Glutamatergic neuron (in vitro differentiated cells): ENCODE data around the gene ERVMER34-1. TPM values are rescaled to one million over a fixed set of nuclear protein-coding genes. Genes with fewer than 3 reads are reported as not detected.

Experiments
- DNase-seq: peaks from one replicate; pipeline ENCODE4 v3.0.0; 2022
- H3K27ac Mint-ChIP-seq: one replicate; pipeline ENCODE4 v1.8.0; 2020; ENCODE audit warnings: mild to moderate bottlenecking, mixed read lengths, inconsistent platforms; ENCODE audit not compliant: unreplicated experiment
- H3K27me3 Mint-ChIP-seq: one replicate; pipeline ENCODE4 v1.8.0; 2020; ENCODE audit warnings: mild to moderate bottlenecking, moderate library complexity, mixed read lengths, inconsistent platforms; ENCODE audit not compliant: unreplicated experiment
- H3K36me3 Mint-ChIP-seq: one replicate; pipeline ENCODE4 v1.8.0; 2020; ENCODE audit warnings: mild to moderate bottlenecking, mixed read lengths, inconsistent platforms; ENCODE audit not compliant: unreplicated experiment
- H3K4me1 Mint-ChIP-seq: one replicate; pipeline ENCODE4 v1.8.0; 2020; ENCODE audit warnings: mild to moderate bottlenecking, low read depth, mixed read lengths, inconsistent platforms; ENCODE audit not compliant: unreplicated experiment
- H3K4me3 Mint-ChIP-seq: one replicate; pipeline ENCODE4 v1.8.0; 2020; ENCODE audit warnings: mild to moderate bottlenecking, mixed read lengths, inconsistent platforms; ENCODE audit not compliant: unreplicated experiment
- H3K9me3 Mint-ChIP-seq: one replicate; pipeline ENCODE4 v1.8.0; 2020; ENCODE audit warnings: mild to moderate bottlenecking, moderate library complexity, mixed read lengths, inconsistent platforms; ENCODE audit not compliant: unreplicated experiment
- total RNA-seq: library from RNA; stranded (reverse); fragmentation: NEBNext Ultra II Directional; extraction: Animal tissue kit (Norgen Biotek cat#: 25700); gene quantifications from one replicate; pipeline ENCODE4 v1.2.1, GENCODE V29; 2021; ENCODE audit not compliant: unreplicated experiment
- TF ChIP-seq, protein P1 (sequence below): fragments of 200-600 bp; sonication (generic); IDR thresholded peaks from one replicate; pipeline ENCODE4 v1.5.0; 2021; ENCODE audit not compliant: partially characterized antibody, unreplicated experiment

ERVMER34-1 gene
- total RNA-seq, 1 donor from 2014 or later, result not detected

DNA sequence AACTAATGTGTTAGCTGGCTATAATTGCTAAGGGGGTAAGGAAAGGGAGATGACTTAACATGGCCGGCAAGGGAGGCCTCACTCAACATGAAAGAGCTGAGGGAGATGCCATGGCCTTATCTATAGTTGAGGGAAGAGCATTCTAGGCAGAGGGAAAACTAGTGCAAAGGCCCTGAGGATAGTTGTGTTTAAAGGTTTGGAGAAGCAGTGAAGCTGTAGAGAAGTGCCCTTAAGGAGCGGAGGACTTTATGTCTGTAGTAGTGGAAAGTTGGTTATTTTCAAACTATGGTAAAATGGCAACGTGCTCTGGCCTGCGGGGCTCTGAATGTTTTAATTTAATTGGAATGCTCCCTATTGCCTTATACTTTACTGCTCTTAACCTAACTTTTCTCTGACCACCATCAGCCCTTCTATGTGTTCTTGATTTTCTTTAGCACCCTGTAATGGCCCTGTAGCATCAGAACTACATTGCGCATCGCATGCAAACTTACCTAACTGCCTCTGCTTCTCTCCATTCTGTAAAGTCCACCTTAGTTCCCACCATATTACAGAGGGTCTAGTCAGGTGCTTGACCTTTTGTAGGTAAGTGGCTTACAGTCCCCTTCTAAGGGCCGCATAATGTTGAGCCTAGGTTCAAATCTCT, 35.8 kb downstream of the ERVMER34-1 start:
- no peak for DNase-seq
- H3K36me3 Mint-ChIP-seq, result no peaks in the 10 kb centered on the region
- H3K9me3 Mint-ChIP-seq, result peaks cover 12% of the 10 kb centered on the region
- TF ChIP-seq, protein P1, sequence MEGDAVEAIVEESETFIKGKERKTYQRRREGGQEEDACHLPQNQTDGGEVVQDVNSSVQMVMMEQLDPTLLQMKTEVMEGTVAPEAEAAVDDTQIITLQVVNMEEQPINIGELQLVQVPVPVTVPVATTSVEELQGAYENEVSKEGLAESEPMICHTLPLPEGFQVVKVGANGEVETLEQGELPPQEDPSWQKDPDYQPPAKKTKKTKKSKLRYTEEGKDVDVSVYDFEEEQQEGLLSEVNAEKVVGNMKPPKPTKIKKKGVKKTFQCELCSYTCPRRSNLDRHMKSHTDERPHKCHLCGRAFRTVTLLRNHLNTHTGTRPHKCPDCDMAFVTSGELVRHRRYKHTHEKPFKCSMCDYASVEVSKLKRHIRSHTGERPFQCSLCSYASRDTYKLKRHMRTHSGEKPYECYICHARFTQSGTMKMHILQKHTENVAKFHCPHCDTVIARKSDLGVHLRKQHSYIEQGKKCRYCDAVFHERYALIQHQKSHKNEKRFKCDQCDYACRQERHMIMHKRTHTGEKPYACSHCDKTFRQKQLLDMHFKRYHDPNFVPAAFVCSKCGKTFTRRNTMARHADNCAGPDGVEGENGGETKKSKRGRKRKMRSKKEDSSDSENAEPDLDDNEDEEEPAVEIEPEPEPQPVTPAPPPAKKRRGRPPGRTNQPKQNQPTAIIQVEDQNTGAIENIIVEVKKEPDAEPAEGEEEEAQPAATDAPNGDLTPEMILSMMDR, result no peak
- peaks cover 16% of the 10 kb centered on the region for H3K4me1 Mint-ChIP-seq
- no peak overlapping the region for H3K27ac Mint-ChIP-seq
- no peaks in the 10 kb centered on the region for H3K27me3 Mint-ChIP-seq
- H3K4me3 Mint-ChIP-seq, result peak overlapping the region; percentile 37

DNA sequence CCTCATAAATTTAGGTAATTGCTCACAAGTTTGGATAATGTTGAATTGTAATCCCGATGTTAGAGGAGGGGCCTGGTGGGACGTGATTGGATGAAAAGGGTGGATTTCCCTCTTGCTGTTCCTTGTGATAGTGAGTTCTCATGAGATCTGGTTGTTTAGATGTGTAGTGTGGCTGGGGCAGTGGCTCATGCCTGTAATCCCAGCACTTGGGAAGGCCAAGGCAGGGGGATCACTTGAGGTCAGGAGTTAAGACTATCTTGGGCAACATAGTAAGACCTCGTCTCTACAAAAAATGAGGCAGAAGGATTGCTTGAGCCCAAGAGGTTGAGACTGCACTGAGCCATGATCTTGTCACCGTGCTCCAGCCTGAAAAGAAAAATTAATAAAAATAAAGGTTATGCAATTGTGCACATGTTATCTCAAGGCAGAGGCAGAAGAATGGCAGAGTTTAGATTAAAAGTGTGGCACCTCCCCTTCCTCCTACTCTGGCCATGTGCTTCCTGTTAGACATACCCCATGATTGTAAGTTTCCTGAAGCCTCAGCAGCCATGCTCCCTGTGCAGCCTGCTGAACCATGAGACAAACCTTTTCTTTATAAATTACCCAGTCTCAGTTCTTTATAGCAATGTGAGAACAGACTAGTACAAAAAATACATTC, 36.5 kb downstream of the ERVMER34-1 start:
- Mint-ChIP-seq H3K36me3 (no peaks in the 10 kb centered on the region), H3K4me1 (peaks cover 16% of the 10 kb centered on the region), H3K4me3 (peak overlapping the region; percentile 95), H3K27ac (peak overlapping the region; percentile 45), H3K27me3 (no peaks in the 10 kb centered on the region), H3K9me3 (peaks cover 12% of the 10 kb centered on the region)
- no peak for DNase-seq
- TF ChIP-seq, protein P1, result no peak

DNA sequence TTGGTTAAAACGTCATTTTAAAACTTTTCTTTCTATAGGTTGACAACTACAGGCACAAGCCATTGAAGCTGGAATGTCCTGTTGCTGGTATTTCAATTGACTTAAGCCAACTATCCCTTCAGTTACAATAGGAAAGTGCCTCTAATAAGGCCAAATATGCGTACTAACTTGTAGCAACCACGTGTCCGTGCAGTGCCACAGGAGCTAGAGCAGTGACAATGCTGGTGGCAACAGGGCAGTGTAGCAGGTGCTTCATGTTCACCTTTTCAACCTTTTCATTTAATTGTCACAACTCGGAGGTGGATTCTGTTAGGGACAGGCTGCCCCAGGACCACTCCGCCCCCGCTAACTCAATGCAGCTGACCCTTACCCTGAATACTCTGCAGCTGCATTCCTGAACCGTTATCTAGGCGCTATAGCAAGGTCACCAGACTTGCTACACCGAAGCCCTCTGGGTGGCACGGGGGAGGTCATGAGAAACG, 37.7 kb downstream of the ERVMER34-1 start:
- TF ChIP-seq, protein P1, result no peak
- Mint-ChIP-seq H3K27ac (peak overlapping the region; percentile 31), H3K4me3 (peak overlapping the region; percentile 95), H3K4me1 (peaks cover 16% of the 10 kb centered on the region), H3K36me3 (no peaks in the 10 kb centered on the region), H3K9me3 (peaks cover 12% of the 10 kb centered on the region), H3K27me3 (no peaks in the 10 kb centered on the region)
- DNase-seq, result no peak

DNA sequence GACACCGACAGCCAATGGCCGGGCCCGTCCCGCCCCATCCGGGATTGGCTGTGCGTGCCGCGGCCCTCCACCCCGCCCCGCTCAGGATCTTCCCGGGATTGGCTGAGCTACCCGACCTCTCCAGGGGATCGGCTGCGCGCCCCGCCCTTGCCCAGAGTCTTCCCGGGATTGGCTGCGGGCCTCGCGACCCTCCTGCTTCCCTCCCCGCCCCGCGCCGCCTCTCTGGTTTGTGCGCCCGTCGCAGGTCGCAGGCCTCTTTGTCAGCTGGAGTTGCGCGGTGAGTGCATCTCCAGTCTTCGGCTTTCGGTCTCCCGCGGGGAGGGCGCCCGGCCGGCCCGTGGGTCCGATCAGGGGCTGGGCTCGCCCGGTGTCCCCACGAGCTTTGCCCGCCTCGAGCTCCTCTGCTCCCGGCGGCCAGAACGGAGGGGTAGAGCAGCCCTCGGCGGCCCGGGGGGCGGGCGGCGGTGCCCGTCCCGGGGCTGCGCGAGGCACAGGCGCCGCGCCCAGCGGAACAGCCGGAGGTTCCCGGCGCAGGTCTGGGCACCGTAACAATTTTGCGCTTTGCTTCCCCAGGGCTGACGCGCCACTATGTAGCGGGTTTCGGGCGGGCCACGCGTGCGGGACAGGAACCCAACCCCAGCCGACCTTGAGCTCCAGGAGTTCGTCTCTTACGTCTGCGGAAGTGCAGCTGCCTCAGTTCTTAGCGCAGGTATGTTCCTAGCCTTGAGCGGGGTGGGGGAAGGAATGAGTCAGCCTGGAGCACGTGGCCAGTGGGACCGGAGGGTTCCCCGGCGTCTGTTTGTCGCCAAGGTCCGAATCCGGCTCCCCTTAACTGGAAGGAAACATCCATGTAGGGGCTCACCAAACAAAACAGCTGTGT, 38.7 kb downstream of the ERVMER34-1 start:
- TF ChIP-seq, protein P1, result no peak
- H3K4me3 Mint-ChIP-seq, result peak overlapping the region; percentile 95
- no peaks in the 10 kb centered on the region for H3K27me3 Mint-ChIP-seq
- H3K9me3 Mint-ChIP-seq, result peaks cover 12% of the 10 kb centered on the region
- H3K36me3 Mint-ChIP-seq, result no peaks in the 10 kb centered on the region
- peak overlapping the region; percentile 94 for H3K27ac Mint-ChIP-seq
- DNase-seq, result peak; percentile 100
- peaks cover 16% of the 10 kb centered on the region for H3K4me1 Mint-ChIP-seq
